ENCODE data around the gene LFNG. TPM values are rescaled to one million over a fixed set of nuclear protein-coding genes. Genes with fewer than 3 reads are reported as not detected.

Gene LFNG
- total RNA-seq, 1 experiment from 2014 or later, result 0.19 TPM

DNA sequence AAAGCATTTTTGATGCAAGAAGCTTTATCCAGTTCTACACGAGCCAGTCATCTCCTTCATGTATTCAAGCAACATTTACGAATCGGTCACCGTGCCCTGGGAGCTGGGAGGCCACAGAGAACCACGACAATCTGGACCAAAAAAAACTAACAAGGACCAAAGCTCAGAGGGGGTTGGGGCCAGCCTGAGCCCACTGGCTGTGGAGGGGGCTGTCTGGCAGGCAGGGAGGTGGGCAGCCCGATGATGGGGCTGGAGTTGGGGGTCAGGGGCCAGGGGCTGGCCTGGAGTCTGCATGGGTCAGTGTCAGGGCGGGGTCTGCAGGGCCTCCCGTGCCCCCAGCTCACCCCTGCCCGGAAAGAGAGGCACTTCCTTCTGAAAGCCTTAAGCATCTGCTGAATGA, 30.9 kb upstream of the LFNG start:
- Histone ChIP-seq H3K4me1 (ENCODE audit: low read length) (no peaks in the 10 kb centered on the region), H2AFZ (ENCODE audit: low read length) (no peak overlapping the region), H3K9me3 (ENCODE audit: low read length) (no peaks in the 10 kb centered on the region), H3K79me2 (ENCODE audit: low read length) (no peaks in the 10 kb centered on the region), H3K9ac (ENCODE audit: low read length) (no peak overlapping the region), H3K9me2 (replicated peaks; ENCODE audit: insufficient read depth, low read length) (no peaks in the 10 kb centered on the region), H4K20me1 (ENCODE audit: insufficient read depth, low read depth, low read length) (no peaks in the 10 kb centered on the region), H3K27ac (ENCODE audit: low read length) (no peak overlapping the region), H3K27me3 (ENCODE audit: low read length) (no peaks in the 10 kb centered on the region), H3K4me2 (ENCODE audit: low read depth, low read length, poor library complexity, severe bottlenecking) (no peak overlapping the region), H3K36me3 (ENCODE audit: insufficient read depth, low read length) (no peaks in the 10 kb centered on the region), H3K4me3 (ENCODE audit: low read length) (no peak overlapping the region)
- no peak for DNase-seq

DNA sequence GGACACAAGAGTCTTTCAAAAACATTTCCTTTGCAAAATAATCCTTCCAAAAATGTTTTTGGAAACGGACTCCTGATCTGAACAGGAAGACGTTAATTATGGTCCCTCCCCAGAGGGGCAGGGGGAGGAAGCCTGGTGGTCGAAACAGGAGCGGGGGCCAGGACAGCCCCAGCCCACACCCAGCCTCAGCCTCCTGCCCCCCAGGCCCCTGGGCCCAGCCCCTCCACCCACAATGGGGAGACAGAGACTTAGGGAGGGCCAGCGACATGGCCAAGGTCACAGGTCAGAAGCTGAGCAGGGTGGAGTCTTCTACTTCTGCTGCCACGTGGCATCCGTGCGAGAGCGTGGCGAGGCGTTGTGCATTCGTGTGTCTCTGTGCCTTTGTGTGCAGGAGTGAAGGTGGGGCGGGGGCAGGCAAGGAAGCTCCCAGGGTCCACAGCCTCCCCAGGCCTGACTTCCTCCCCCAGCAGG, 29.4 kb upstream of the LFNG start:
- no peak overlapping the region for H3K27ac ChIP-seq (ENCODE audit: low read length)
- H3K36me3 ChIP-seq (ENCODE audit: insufficient read depth, low read length), result no peaks in the 10 kb centered on the region
- no peak overlapping the region for H3K4me2 ChIP-seq (ENCODE audit: low read depth, low read length, poor library complexity, severe bottlenecking)
- H3K9me3 ChIP-seq (ENCODE audit: low read length), result no peaks in the 10 kb centered on the region
- H4K20me1 ChIP-seq (ENCODE audit: insufficient read depth, low read depth, low read length), result no peaks in the 10 kb centered on the region
- no peaks in the 10 kb centered on the region for H3K27me3 ChIP-seq (ENCODE audit: low read length)
- H3K4me3 ChIP-seq (ENCODE audit: low read length), result no peak overlapping the region
- no peaks in the 10 kb centered on the region for H3K4me1 ChIP-seq (ENCODE audit: low read length)
- no peaks in the 10 kb centered on the region for H3K79me2 ChIP-seq (ENCODE audit: low read length)
- no peak overlapping the region for H2AFZ ChIP-seq (ENCODE audit: low read length)
- no peak for DNase-seq
- H3K9ac ChIP-seq (ENCODE audit: low read length), result no peak overlapping the region
- H3K9me2 ChIP-seq (replicated peaks; ENCODE audit: insufficient read depth, low read length), result no peaks in the 10 kb centered on the region

DNA sequence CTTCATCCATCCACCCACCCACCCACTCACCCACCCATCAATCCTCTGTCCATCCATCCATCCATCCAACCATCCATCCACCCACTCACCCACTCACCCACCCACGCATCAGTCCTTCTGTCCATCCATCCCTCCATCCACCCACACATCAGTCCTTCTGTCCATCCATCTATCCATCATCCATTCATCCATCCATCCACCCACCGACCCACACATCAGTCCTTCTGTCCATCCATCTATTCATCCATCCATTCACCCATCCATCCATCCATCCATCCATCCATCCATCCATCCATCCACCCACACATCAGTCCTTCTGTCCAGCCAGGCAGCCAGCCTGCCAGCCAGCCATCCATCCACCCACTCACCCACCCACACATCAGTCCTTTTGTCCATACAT, 27.5 kb upstream of the LFNG start:
- no peaks in the 10 kb centered on the region for H3K9me2 ChIP-seq (replicated peaks; ENCODE audit: insufficient read depth, low read length)
- H2AFZ ChIP-seq (ENCODE audit: low read length), result no peak overlapping the region
- no peak overlapping the region for H3K9ac ChIP-seq (ENCODE audit: low read length)
- H4K20me1 ChIP-seq (ENCODE audit: insufficient read depth, low read depth, low read length), result no peaks in the 10 kb centered on the region
- no peaks in the 10 kb centered on the region for H3K27me3 ChIP-seq (ENCODE audit: low read length)
- H3K79me2 ChIP-seq (ENCODE audit: low read length), result no peaks in the 10 kb centered on the region
- no peaks in the 10 kb centered on the region for H3K4me1 ChIP-seq (ENCODE audit: low read length)
- H3K36me3 ChIP-seq (ENCODE audit: insufficient read depth, low read length), result no peaks in the 10 kb centered on the region
- no peak overlapping the region for H3K4me3 ChIP-seq (ENCODE audit: low read length)
- no peak overlapping the region for H3K27ac ChIP-seq (ENCODE audit: low read length)
- no peak for DNase-seq
- no peaks in the 10 kb centered on the region for H3K9me3 ChIP-seq (ENCODE audit: low read length)
- H3K4me2 ChIP-seq (ENCODE audit: low read depth, low read length, poor library complexity, severe bottlenecking), result no peak overlapping the region

DNA sequence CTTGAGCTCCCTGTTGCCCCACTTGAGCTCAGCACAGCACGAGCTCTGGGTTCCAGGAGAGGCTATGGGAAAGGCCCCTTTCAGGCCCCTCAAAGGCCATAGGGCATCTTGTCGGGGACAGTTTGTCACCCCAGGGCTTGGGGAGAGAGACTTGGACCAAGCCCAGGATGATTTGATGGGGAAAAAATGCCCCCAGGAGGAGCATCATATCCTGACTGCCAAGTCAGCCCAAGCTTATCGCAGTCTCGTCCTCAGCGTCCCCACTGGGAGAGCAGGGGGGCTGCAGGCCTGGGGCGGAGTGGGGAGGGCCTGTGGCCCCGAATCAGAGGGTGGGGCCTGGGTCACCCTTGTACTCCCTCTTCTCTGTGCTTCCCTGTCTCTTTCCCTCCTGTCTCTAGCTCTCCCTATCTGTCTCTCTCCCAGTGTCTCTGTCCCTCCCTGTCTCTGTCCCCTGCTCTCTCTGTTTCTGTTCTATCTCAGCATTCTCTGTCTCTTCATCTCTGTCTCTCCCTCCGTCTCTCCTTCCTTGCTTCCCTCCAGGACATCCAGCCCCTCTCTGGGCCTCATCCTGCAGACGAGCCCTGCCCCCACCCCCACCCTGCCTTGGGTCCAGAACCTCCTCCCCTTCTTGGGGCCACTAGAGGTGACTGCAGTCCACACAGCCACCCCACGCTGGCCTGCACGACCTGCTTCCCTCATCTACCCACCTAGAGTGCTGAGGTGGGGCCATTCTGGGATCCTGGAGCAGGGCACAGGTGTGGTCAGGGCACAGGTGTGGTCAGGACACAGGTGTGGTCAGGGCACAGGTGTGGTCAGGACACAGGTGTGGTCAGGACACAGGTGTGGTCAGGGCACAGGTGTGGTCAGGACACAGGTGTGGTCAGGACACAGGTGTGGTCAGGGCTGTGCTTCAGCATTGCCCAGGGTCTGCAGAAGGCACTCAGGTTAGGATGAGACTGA, 26.1 kb upstream of the LFNG start:
- Histone ChIP-seq H3K27ac (ENCODE audit: low read length) (no peak overlapping the region), H3K4me2 (ENCODE audit: low read depth, low read length, poor library complexity, severe bottlenecking) (no peak overlapping the region), H3K79me2 (ENCODE audit: low read length) (no peaks in the 10 kb centered on the region), H2AFZ (ENCODE audit: low read length) (no peak overlapping the region), H3K4me3 (ENCODE audit: low read length) (no peak overlapping the region), H3K36me3 (ENCODE audit: insufficient read depth, low read length) (no peaks in the 10 kb centered on the region), H3K9me3 (ENCODE audit: low read length) (no peaks in the 10 kb centered on the region), H4K20me1 (ENCODE audit: insufficient read depth, low read depth, low read length) (no peaks in the 10 kb centered on the region), H3K9me2 (replicated peaks; ENCODE audit: insufficient read depth, low read length) (no peaks in the 10 kb centered on the region), H3K27me3 (ENCODE audit: low read length) (no peaks in the 10 kb centered on the region), H3K9ac (ENCODE audit: low read length) (no peak overlapping the region), H3K4me1 (ENCODE audit: low read length) (no peaks in the 10 kb centered on the region)
- no peak for DNase-seq

DNA sequence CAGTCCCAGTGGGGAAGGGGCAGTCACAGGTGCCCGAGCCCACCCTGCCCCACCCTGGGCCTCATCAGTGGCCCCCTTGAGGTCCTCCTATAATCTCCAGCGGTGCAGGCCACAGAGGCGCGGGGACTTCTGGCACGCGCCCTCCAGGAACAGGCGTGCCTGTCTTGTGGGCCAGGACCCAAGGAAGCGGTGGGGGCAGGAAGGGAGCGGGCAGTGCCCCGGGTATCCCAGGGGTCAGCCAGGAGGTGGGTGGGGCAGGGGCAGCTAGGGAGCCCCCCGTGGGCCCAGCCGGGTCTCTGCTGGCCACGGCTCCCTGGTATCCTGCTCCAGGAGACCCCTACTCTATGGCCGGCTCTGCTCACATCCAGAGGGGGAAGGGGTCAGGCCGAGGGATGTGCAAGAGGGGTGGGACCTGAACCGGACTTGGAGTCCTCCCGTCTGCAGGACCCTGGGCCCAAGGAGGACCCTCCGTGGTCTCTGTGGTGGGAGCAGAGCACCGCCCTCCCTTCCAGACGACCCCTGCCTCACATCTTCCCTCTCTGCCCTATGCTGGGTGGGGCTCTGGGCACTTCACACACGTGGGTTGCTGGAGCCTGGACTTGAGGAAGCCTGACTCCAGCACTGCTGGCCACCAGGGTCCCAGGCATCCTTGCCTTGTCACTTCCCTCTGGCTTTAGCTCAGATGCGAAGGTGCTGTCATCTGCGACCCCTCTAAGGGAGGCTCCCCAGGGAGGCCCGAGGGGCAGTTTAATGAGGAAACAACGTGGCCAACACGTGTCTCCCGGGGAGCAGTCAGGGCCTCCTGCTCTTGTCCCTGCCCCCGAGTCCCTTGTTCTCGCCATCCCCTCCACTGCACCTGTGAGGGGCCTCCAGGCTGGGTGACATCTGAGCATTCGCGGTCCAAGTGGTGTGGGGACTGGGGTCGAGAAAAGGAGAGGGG, 25.1 kb upstream of the LFNG start:
- no peaks in the 10 kb centered on the region for H3K4me1 ChIP-seq (ENCODE audit: low read length)
- no peak overlapping the region for H3K4me3 ChIP-seq (ENCODE audit: low read length)
- no peaks in the 10 kb centered on the region for H3K9me3 ChIP-seq (ENCODE audit: low read length)
- no peaks in the 10 kb centered on the region for H3K79me2 ChIP-seq (ENCODE audit: low read length)
- no peak overlapping the region for H3K9ac ChIP-seq (ENCODE audit: low read length)
- DNase-seq, result no peak
- H3K27ac ChIP-seq (ENCODE audit: low read length), result no peak overlapping the region
- no peak overlapping the region for H3K4me2 ChIP-seq (ENCODE audit: low read depth, low read length, poor library complexity, severe bottlenecking)
- no peaks in the 10 kb centered on the region for H4K20me1 ChIP-seq (ENCODE audit: insufficient read depth, low read depth, low read length)
- H3K27me3 ChIP-seq (ENCODE audit: low read length), result no peaks in the 10 kb centered on the region
- no peaks in the 10 kb centered on the region for H3K9me2 ChIP-seq (replicated peaks; ENCODE audit: insufficient read depth, low read length)
- no peaks in the 10 kb centered on the region for H3K36me3 ChIP-seq (ENCODE audit: insufficient read depth, low read length)
- H2AFZ ChIP-seq (ENCODE audit: low read length), result no peak overlapping the region

DNA sequence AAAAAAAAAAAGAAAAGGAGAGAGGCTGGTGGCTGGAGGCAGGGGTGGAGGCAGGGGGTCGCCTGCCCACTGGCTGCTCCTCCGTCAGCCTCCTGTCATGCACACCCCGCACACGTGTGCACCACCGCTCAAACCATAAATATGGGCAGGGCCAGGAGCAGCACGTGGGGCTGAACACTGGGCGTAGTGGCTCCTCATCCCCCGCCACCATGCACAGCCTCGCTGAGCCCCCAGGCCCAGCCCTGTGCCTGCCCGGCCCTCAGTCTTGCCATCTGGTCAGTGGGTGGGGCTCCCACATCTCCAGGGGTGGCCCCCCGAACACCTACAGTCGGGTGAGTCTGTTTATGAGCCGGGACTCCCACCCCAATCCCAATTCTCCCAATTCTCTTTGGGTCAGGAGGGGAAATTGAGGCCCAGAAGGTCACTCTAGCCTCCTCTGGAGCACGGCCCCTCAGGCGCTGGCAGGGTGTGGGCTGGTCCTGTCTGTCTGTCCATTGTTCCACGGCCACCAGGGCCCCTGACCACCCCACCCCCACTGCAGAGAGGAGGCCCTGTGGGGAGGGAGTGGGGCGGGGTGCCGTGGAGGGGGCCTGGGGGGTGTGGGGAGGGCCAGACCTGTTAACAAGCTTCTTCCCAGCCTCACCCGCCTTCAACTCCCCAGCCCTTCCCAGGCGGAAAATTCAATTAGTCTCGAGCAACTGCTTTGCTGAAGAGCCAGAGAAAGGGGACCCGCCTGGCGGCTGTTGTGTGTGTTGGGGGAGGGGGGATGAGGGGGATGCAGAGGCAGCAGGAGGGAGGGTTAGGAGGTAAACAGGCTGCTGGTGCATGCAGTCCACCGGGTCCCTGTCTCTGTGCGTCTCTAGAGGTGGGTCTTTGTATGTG, 23.9 kb upstream of the LFNG start:
- Histone ChIP-seq H3K4me3 (ENCODE audit: low read length) (no peak overlapping the region), H3K79me2 (ENCODE audit: low read length) (no peaks in the 10 kb centered on the region), H2AFZ (ENCODE audit: low read length) (no peak overlapping the region), H3K9ac (ENCODE audit: low read length) (no peak overlapping the region), H3K27ac (ENCODE audit: low read length) (no peak overlapping the region), H3K36me3 (ENCODE audit: insufficient read depth, low read length) (no peaks in the 10 kb centered on the region), H3K27me3 (ENCODE audit: low read length) (no peaks in the 10 kb centered on the region), H3K9me3 (ENCODE audit: low read length) (no peaks in the 10 kb centered on the region), H3K9me2 (replicated peaks; ENCODE audit: insufficient read depth, low read length) (no peaks in the 10 kb centered on the region), H3K4me1 (ENCODE audit: low read length) (no peaks in the 10 kb centered on the region), H3K4me2 (ENCODE audit: low read depth, low read length, poor library complexity, severe bottlenecking) (no peak overlapping the region), H4K20me1 (ENCODE audit: insufficient read depth, low read depth, low read length) (no peaks in the 10 kb centered on the region)
- DNase-seq, result no peak

DNA sequence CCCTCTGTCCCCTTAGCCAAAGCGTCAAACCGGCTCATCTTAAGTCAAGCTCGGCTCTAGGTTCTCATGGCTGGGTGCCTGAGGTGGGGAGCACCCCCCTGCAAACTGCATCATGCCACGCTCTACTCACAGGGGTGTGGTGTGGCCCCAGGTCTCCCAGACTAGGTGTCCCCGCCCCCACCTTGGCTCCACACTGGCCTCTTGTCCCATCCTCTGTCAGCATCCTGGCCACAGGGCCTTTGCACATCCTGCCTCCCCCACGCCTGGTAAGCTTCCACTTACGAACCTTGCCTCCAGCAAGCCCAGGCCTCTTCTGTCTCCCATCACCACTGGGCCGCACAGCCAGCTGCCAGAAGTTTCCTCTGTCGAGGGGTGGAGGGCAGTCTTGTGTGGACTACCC, 23.2 kb upstream of the LFNG start:
- DNase-seq, result no peak
- Histone ChIP-seq H3K36me3 (ENCODE audit: insufficient read depth, low read length) (no peaks in the 10 kb centered on the region), H3K27ac (ENCODE audit: low read length) (no peak overlapping the region), H3K27me3 (ENCODE audit: low read length) (no peaks in the 10 kb centered on the region), H4K20me1 (ENCODE audit: insufficient read depth, low read depth, low read length) (no peaks in the 10 kb centered on the region), H3K4me2 (ENCODE audit: low read depth, low read length, poor library complexity, severe bottlenecking) (no peak overlapping the region), H3K79me2 (ENCODE audit: low read length) (no peaks in the 10 kb centered on the region), H3K9ac (ENCODE audit: low read length) (no peak overlapping the region), H3K9me3 (ENCODE audit: low read length) (no peaks in the 10 kb centered on the region), H2AFZ (ENCODE audit: low read length) (no peak overlapping the region), H3K4me1 (ENCODE audit: low read length) (no peaks in the 10 kb centered on the region), H3K4me3 (ENCODE audit: low read length) (no peak overlapping the region), H3K9me2 (replicated peaks; ENCODE audit: insufficient read depth, low read length) (no peaks in the 10 kb centered on the region)
